SK-N-SH treated with all-trans-retinoic acid at 6 μM for 48 hours (cell line): ENCODE data around the gene ARHGDIB.

Experiments used
- CREB5 ChIP-seq: fragments of 250-450 bp; sonication (Bioruptor Pico); IDR thresholded peaks from 2 replicates; pipeline ENCODE4 v1.5.1; 2020; ENCODE audit warnings: low read depth, mild to moderate bottlenecking, moderate library complexity
- ZFP30 ChIP-seq: fragments of 450-650 bp; formaldehyde crosslinking; IDR thresholded peaks from 2 replicates; pipeline ENCODE4 v1.5.0; 2022; ENCODE audit warnings: mild to moderate bottlenecking, moderate library complexity
- TF ChIP-seq, protein P1 (sequence below): fragments of 250-450 bp; sonication (Bioruptor Pico); IDR thresholded peaks from 2 replicates; pipeline ENCODE4 v1.8.0; 2020; ENCODE audit warnings: mild to moderate bottlenecking, moderate library complexity, borderline replicate concordance

DNA sequence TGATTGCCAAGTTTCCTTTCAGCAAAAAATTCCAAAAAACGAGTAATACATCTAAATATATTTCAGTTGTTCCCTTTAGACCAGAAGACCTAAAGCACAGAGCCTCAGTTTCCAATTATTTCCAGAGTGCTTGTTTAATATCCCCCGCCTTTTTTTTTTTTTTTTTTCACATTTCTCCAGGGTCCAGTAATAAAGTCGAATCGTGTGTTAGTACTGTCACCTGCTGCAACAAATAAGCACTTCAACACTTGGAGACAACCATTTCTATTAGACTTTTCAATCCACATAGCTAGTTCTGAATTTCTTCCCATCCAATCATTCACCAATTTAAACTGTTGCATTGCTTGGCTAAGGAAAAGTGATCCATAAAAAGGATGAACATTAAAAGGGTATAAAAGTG is 25.0 kb upstream of the ARHGDIB start:
- no peak for TF ChIP-seq ZFP30 (CRISPR knock-in tag)
- TF ChIP-seq, protein P1, sequence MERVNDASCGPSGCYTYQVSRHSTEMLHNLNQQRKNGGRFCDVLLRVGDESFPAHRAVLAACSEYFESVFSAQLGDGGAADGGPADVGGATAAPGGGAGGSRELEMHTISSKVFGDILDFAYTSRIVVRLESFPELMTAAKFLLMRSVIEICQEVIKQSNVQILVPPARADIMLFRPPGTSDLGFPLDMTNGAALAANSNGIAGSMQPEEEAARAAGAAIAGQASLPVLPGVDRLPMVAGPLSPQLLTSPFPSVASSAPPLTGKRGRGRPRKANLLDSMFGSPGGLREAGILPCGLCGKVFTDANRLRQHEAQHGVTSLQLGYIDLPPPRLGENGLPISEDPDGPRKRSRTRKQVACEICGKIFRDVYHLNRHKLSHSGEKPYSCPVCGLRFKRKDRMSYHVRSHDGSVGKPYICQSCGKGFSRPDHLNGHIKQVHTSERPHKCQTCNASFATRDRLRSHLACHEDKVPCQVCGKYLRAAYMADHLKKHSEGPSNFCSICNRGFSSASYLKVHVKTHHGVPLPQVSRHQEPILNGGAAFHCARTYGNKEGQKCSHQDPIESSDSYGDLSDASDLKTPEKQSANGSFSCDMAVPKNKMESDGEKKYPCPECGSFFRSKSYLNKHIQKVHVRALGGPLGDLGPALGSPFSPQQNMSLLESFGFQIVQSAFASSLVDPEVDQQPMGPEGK: no peak
- TF ChIP-seq CREB5 (CRISPR knock-in tag): no peak
